MM.1S (cell line): ENCODE data around the gene TUBA4B.

Experiments
- EZH2 ChIP-seq: fragments of 300-600 bp; sonication (generic); optimal IDR thresholded peaks from 2 replicates; pipeline ENCODE3; 2017; ENCODE audit warnings: low read depth, mild to moderate bottlenecking, antibody characterized with exemption, low read length, mixed read lengths
- EZH2phosphoT487 ChIP-seq: fragments of 300-600 bp; sonication (generic); IDR thresholded peaks from 2 replicates; pipeline ENCODE4 v1.6.1; 2018; ENCODE audit warnings: antibody characterized with exemption, low read length
- TF ChIP-seq, protein P1 (sequence below): fragments of 300-600 bp; sonication (generic); IDR thresholded peaks from 2 replicates; pipeline ENCODE4 v1.5.1; 2016; ENCODE audit warnings: antibody characterized with exemption, low read length, mixed read lengths

DNA sequence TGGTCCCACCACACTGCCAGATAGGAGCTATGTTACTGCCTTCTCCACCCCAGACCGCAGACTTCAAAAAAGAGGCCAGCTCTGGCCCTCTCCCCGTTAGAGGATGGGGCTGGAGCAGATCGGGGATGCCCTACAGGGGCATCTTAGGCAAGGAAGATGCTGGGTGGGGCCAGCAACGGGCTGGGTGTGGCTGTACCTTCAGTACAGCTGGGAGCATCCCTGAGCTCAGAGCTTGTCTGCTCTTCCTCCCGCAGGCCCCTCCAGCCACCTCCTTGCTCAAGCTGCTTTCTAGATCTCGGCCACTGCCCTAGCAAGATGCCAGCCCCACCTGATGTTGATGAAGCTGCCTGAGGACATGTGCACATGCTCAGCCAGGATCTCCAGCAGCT lies 46.3 kb downstream of the TUBA4B start:
- no peak for TF ChIP-seq EZH2
- TF ChIP-seq, protein P1, sequence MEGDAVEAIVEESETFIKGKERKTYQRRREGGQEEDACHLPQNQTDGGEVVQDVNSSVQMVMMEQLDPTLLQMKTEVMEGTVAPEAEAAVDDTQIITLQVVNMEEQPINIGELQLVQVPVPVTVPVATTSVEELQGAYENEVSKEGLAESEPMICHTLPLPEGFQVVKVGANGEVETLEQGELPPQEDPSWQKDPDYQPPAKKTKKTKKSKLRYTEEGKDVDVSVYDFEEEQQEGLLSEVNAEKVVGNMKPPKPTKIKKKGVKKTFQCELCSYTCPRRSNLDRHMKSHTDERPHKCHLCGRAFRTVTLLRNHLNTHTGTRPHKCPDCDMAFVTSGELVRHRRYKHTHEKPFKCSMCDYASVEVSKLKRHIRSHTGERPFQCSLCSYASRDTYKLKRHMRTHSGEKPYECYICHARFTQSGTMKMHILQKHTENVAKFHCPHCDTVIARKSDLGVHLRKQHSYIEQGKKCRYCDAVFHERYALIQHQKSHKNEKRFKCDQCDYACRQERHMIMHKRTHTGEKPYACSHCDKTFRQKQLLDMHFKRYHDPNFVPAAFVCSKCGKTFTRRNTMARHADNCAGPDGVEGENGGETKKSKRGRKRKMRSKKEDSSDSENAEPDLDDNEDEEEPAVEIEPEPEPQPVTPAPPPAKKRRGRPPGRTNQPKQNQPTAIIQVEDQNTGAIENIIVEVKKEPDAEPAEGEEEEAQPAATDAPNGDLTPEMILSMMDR, result no peak
- TF ChIP-seq EZH2phosphoT487, result no peak
